Sigmoid colon (tissue), 7 donors: ENCODE measurements around the gene TMPRSS6. TPM values are rescaled to one million over a fixed set of nuclear protein-coding genes. Genes with fewer than 3 reads are reported as not detected.

Experiments used
- DNase-seq: peaks from one replicate; pipeline ENCODE4 v3.0.0-alpha.2; 2019
- H3K27ac ChIP-seq, 4 donors: fragments of 200-600 bp; sonication (generic); one replicate each; pipeline ENCODE4 v1.5.1; 2016 to 2019; ENCODE audit warnings: mild to moderate bottlenecking in 1 of 4
- H3K27me3 ChIP-seq, 3 donors: fragments of 200-600 bp; sonication (generic); one replicate each; pipeline ENCODE4 v1.5.1; 2019; ENCODE audit warnings: mild to moderate bottlenecking in 1 of 3
- H3K36me3 ChIP-seq, 4 donors: fragments of 200-600 bp; sonication (generic); one replicate each; pipeline ENCODE4 v1.5.1; 2016 to 2019
- H3K4me1 ChIP-seq, 4 donors: fragments of 200-600 bp; sonication (generic); one replicate each; pipeline ENCODE4 v1.5.1; 2017 to 2019
- H3K4me3 ChIP-seq, 4 donors: fragments of 200-600 bp; sonication (generic); one replicate each; pipeline ENCODE4 v1.5.1; 2017 to 2019; ENCODE audit warnings: mild to moderate bottlenecking in 2 of 4, moderate library complexity in 1 of 4
- H3K9me3 ChIP-seq, 4 donors: fragments of 200-600 bp in 3 of 4; sonication (generic) in 3 of 4; one replicate each; pipeline versions ENCODE4 v1.5.1 to v1.6.1; 2013 to 2019
- EP300 ChIP-seq, 4 donors: sonication (generic); formaldehyde crosslinking; IDR thresholded peaks; one replicate each; pipeline ENCODE4 v1.6.1; 2017; ENCODE audit warnings: antibody characterized with exemption in 4 of 4
- POLR2A ChIP-seq, 2 donors: fragments of 450-650 bp; IDR thresholded peaks; one replicate each; pipeline ENCODE4 v1.6.1; 2016; ENCODE audit warnings: antibody characterized with exemption in 2 of 2, mild to moderate bottlenecking in 2 of 2, moderate library complexity in 2 of 2
- POLR2AphosphoS5 ChIP-seq, 4 donors: sonication (generic); formaldehyde crosslinking; IDR thresholded peaks; one replicate each; pipeline ENCODE4 v1.6.1; 2017; ENCODE audit warnings: antibody characterized with exemption in 4 of 4
- WGBS, 2 donors: extraction: QIAGEN DNeasy Blood & Tissue Kit; methylation state at CpG; one replicate each; pipeline ENCODE4 v1.1.7; 2013; 5-methylcytosine and 5-hydroxymethylcytosine counted together
- intact Hi-C: fragments of 100-400 bp; cut with DNase I; formaldehyde crosslinking; loops from one replicate; pipeline ENCODE4 v1.15.1; 2023
- polyA plus RNA-seq, 3 donors: library from polyadenylated mRNA; stranded (reverse); fragments of 200-250 nt; gene quantifications; one replicate each; pipeline ENCODE4 v1.2.3, GENCODE V29; 2013
- total RNA-seq, 4 donors: library from RNA; depleted of rRNA; stranded (reverse); fragments of >200 nt; gene quantifications; one replicate each; pipeline ENCODE4 v1.1.0, GENCODE V29; 2016
- TF ChIP-seq, protein P1 (sequence below), 4 experiments: fragments of 450-650 bp in 3 of 4; fragments of 200-600 bp in 1 of 4; IDR thresholded peaks; one replicate each; pipeline ENCODE4 v1.5.1; 2016 to 2019; ENCODE audit warnings: antibody characterized with exemption in 4 of 4, mild to moderate bottlenecking in 3 of 4, moderate library complexity in 2 of 4
- donor health status: healthy with polysubstance abuse.
- donor health status: Bipolar disorder and iron deficiency.
- donor health status: healthy.

TMPRSS6 gene
- total and polyA plus RNA-seq, 7 donors = 0.79 to 1.8 TPM; not detected in 5

DNA sequence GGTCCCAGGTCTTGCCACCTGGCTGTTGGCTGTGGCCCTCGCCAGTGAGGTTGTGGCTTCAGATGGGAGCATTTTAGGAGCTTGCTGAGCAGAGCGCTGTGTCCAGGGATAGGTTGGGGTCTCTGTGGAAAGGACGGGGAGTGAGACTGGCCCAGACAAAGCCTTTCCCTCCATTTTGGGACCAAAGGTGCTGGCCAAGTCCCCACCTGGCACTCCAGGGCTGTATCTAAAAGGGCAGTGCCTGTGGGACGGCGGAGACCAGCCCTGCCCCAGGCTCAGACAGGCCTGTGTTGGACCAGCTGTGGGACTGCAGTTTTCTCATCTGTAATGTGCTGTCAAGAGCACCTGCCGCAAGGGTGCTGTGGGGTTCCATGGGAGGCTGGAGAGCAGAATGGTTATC lies 62.9 kb downstream of the TMPRSS6 start:
- Histone ChIP-seq H3K27ac (no peak overlapping the region), H3K9me3 (no peaks in the 10 kb centered on the region)
- WGBS, 2 donors = 90 to 91% methylated on average over 6 of the region's 6 CpGs

DNA sequence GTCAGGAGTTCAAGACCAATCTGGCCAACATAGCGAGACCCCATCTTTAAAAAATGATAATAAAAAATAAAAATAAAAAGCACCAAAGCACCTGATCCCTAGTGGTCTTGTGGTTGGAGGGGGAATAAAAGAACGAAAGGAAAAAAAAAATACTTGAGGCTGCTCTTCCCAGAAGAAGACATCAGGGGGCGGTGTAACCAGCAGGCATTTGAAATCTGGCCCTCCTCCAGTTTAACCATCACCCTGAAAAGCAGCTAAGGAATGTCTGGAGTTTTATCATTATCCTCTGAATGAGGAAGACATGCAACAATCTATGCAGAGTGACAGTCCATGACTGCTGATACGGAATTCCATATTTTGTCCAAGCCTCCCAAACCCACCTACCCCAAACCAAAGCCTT lies 63.6 kb downstream of the TMPRSS6 start:
- no peak for DNase-seq
- Histone ChIP-seq H3K36me3 (no peaks in the 10 kb centered on the region), H3K9me3 (no peaks in the 10 kb centered on the region), H3K4me3 (no peak overlapping the region), H3K27me3 (peaks cover 0 to 5% (median 0%) of the 10 kb centered on the region in 3 donors), H3K27ac (no peak overlapping the region), H3K4me1 (peaks cover 0 to 3% (median under 1%) of the 10 kb centered on the region in 4 donors)
- intact Hi-C loops = loop anchor here (10.0 kb wide), 1 partner anchor 261 kb away; no protein-coding TSS in a partner anchor
- 33 to 38% methylated on average over 4 of the region's 4 CpGs for WGBS, 2 donors
- TF ChIP-seq, protein P1, sequence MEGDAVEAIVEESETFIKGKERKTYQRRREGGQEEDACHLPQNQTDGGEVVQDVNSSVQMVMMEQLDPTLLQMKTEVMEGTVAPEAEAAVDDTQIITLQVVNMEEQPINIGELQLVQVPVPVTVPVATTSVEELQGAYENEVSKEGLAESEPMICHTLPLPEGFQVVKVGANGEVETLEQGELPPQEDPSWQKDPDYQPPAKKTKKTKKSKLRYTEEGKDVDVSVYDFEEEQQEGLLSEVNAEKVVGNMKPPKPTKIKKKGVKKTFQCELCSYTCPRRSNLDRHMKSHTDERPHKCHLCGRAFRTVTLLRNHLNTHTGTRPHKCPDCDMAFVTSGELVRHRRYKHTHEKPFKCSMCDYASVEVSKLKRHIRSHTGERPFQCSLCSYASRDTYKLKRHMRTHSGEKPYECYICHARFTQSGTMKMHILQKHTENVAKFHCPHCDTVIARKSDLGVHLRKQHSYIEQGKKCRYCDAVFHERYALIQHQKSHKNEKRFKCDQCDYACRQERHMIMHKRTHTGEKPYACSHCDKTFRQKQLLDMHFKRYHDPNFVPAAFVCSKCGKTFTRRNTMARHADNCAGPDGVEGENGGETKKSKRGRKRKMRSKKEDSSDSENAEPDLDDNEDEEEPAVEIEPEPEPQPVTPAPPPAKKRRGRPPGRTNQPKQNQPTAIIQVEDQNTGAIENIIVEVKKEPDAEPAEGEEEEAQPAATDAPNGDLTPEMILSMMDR (IDR thresholded peaks at IDR 0.05) = no peak
- TF ChIP-seq EP300 (IDR thresholded peaks at IDR 0.05) = no peak
- TF ChIP-seq POLR2AphosphoS5 (IDR thresholded peaks at IDR 0.05) = no peak
- TF ChIP-seq POLR2A (IDR thresholded peaks at IDR 0.05) = no peak

More for the DNA sequence above, 62.9 kb downstream of the TMPRSS6 start:
- intact Hi-C loops = loop anchor here (10.0 kb wide), 1 partner anchor 262 kb away; no protein-coding TSS in a partner anchor
- peaks cover 0 to 8% (median 6%) of the 10 kb centered on the region in 4 donors for H3K4me1 ChIP-seq
- TF ChIP-seq POLR2AphosphoS5 (IDR thresholded peaks at IDR 0.05) = no peak
- no peak for TF ChIP-seq EP300 (IDR thresholded peaks at IDR 0.05)
- TF ChIP-seq, protein P1 (IDR thresholded peaks at IDR 0.05) = no peak
- TF ChIP-seq POLR2A (IDR thresholded peaks at IDR 0.05) = no peak
- no peak overlapping the region for H3K4me3 ChIP-seq
- DNase-seq = no peak
- no peaks in the 10 kb centered on the region for H3K36me3 ChIP-seq
- H3K27me3 ChIP-seq = peaks cover 0 to 5% (median 0%) of the 10 kb centered on the region in 3 donors

DNA sequence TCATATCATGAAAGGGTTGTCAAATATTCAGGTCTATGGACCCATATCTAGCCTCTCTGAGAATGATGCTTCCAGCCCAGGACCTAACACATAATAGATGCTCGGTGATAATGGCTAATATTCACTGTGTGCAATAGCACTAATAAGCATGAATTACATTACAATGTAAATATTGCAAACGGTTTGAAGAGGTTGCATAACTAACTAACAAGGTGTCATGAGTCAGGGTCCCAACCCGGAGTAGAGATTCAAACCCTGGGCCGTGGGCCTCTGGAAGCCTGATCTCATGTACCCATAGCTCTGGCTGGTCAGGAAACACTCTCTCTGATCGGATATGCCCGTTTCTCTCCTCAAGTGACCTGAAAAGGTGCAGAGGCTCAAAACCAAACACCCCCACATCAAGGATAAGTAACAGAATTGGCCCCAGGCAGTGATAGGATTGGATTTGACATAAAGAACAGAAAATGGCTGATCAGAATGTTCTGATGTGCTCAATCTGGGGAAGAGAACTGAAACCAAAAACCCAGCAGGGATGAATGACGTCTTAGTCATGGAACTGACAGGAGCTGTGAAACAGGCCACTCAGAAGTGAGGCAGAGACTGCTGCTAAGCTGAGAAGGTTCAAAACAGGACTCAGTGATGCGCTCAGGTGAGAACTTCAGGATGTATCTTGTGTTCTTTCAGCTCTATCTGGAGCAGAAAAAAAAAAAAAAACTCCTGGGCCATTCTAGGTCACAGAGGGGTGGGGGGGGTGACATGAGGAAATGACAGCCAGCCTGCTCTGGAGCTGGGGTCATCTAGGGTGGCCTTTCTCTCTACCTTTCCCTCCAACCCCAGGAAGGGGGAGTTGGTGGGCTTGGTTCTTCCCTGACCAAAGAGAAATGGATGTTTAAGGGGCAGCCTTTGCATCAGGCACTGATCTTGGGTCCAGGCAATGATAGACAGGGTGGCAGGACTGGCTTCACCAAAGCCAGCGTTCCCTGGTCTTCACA lies 64.6 kb downstream of the TMPRSS6 start:
- peaks cover 0 to 5% (median 0%) of the 10 kb centered on the region in 3 donors for H3K27me3 ChIP-seq
- intact Hi-C loops = loop anchor here (10.0 kb wide), 1 partner anchor 260 kb away; no protein-coding TSS in a partner anchor
- H3K36me3 ChIP-seq = no peaks in the 10 kb centered on the region
- H3K4me3 ChIP-seq = no peak overlapping the region
- WGBS, 2 donors = 42 to 68% methylated on average over 9 of the region's 9 CpGs
- H3K9me3 ChIP-seq = no peaks in the 10 kb centered on the region
- TF ChIP-seq, protein P1 (IDR thresholded peaks at IDR 0.05) = no peak
- TF ChIP-seq POLR2AphosphoS5 (IDR thresholded peaks at IDR 0.05) (no peak), EP300 (IDR thresholded peaks at IDR 0.05) (no peak), POLR2A (IDR thresholded peaks at IDR 0.05) (no peak)
- no peaks in the 10 kb centered on the region for H3K4me1 ChIP-seq
- no peak overlapping the region for H3K27ac ChIP-seq
- no peak for DNase-seq

DNA sequence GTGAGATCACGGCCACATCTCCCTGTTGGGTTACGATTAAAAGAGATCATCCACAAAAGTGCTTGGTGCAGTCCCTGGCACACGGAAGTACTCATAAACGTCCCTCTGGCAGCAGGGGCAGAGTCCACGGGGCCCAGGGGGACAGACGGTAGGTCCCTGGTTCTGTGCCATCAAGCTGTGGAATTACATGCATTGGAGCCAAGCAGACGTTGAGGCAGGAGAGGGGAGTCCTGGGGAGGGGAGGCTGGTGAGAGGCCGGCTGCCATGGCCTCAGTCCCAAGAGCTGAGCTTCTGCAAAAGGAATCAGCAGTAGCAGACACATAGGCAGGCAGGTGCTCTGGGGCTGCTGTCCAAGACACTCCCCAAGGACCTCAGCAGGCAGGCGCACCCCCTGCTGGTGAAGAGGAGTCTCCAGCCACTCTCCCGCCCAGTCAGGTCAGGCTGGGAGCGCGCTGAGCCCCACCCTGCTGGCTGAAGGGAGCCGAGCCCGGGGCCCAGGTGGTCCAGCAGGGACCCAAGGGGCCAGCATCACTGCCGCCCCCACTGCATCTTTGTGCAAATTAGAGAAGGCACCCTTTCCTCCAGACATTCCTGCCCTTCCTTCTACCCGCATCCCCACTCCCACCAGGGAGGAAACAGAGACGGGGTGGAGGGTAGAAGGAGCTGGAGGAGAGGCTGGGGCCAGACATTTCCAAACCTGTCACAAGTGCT lies 65.5 kb downstream of the TMPRSS6 start:
- Histone ChIP-seq H3K4me3 (no peak overlapping the region), H3K36me3 (no peaks in the 10 kb centered on the region), H3K9me3 (no peaks in the 10 kb centered on the region), H3K27me3 (peaks cover 0 to 5% (median 0%) of the 10 kb centered on the region in 3 donors), H3K4me1 (no peaks in the 10 kb centered on the region), H3K27ac (no peak overlapping the region)
- intact Hi-C loops = loop anchor here (10.0 kb wide), 1 partner anchor 259 kb away; no protein-coding TSS in a partner anchor
- no peak for DNase-seq
- 10 to 40% methylated on average over 17 of the region's 17 CpGs for whole genome bisulfite sequencing, 2 donors
- no peak for TF ChIP-seq EP300 (IDR thresholded peaks at IDR 0.05)
- TF ChIP-seq, protein P1 (IDR thresholded peaks at IDR 0.05) = peak in 3 of 4 experiments; percentile 21 to 54 (median 48)
